ENCODE measurements around the gene SLC35B2.

SLC35B2 gene

GRCh38 chr6:44257025-44257752 lies at the start of gene SLC35B2:
Gene SLC35B2, minus strand, starts transcription at chr6:44257528. Its CDS starts 118 bp downstream, at chr6:44257410.
- peak; percentile 73 for DNase-seq

GRCh38 chr6:44306710-44307109 lies 49.4 kb upstream of the SLC35B2 start:
- DNase-seq, result no peak

- no peak for DNase-seq
Measured at GRCh38 chr6:44305200-44305725, 47.9 kb upstream of the SLC35B2 start.

- peak; percentile 47 for DNase-seq
Measured at GRCh38 chr6:44304282-44305199, 47.2 kb upstream of the SLC35B2 start.

- no peak for DNase-seq
Measured at GRCh38 chr6:44303842-44304241, 46.5 kb upstream of the SLC35B2 start.

GRCh38 chr6:44302856-44303255 lies 45.5 kb upstream of the SLC35B2 start:
- DNase-seq, result no peak

GRCh38 chr6:44301782-44302564 lies 44.6 kb upstream of the SLC35B2 start:
- no peak for DNase-seq

- no peak for DNase-seq
Measured at GRCh38 chr6:44301106-44301505, 43.8 kb upstream of the SLC35B2 start.

- DNase-seq, result no peak
Measured at GRCh38 chr6:44300292-44300823, 43.0 kb upstream of the SLC35B2 start.

GRCh38 chr6:44298864-44299263 lies 41.5 kb upstream of the SLC35B2 start:
- no peak for DNase-seq

- DNase-seq, result no peak
Measured at GRCh38 chr6:44298055-44298803, 40.9 kb upstream of the SLC35B2 start.

GRCh38 chr6:44297063-44298038 lies 40.0 kb upstream of the SLC35B2 start:
- DNase-seq, result peak; percentile 16

GRCh38 chr6:44294832-44295791 lies 37.8 kb upstream of the SLC35B2 start:
- DNase-seq, result no peak

- no peak for DNase-seq
Measured at GRCh38 chr6:44292661-44293365, 35.5 kb upstream of the SLC35B2 start.

- DNase-seq, result no peak
Measured at GRCh38 chr6:44291841-44292240, 34.5 kb upstream of the SLC35B2 start.

GRCh38 chr6:44289726-44290260 lies 32.5 kb upstream of the SLC35B2 start:
- no peak for DNase-seq

- DNase-seq, result no peak
Measured at GRCh38 chr6:44286747-44287146, 29.4 kb upstream of the SLC35B2 start.

GRCh38 chr6:44286285-44286565 lies 28.9 kb upstream of the SLC35B2 start:
- DNase-seq, result no peak

All from hematopoietic multipotent progenitor cell treated with erythropoietin and hydrocortisone succinate and interleukin-3 and kit ligand, for 8 days (in vitro differentiated cells).